Small intestine (tissue), 7 donors: Measurements from ENCODE around the gene FOXF1. TPM values are rescaled to one million over a fixed set of nuclear protein-coding genes. Genes with fewer than 3 reads are reported as not detected.

Experiments
- DNase-seq, 2 donors: peaks; one replicate each; pipeline versions ENCODE4 v3.0.0 to v3.0.0-alpha.2; 2013
- FAIRE-seq: peaks from 2 replicates; lab custom pipeline; 2012; peaks lifted over from hg19 to GRCh38; lab: Jason Lieb, UNC
- H3K27ac ChIP-seq, 3 donors: one replicate each; pipeline ENCODE4 v1.5.1; 2013; ENCODE audit warnings: low read length in 2 of 3, mild to moderate bottlenecking in 2 of 3, control low read depth in 1 of 3, inconsistent platforms in 1 of 3, low read depth in 1 of 3, moderate library complexity in 1 of 3
- H3K27me3 ChIP-seq, 3 donors: one replicate each; pipeline ENCODE4 v1.6.1; 2013; ENCODE audit warnings: low read length in 3 of 3, inconsistent platforms in 1 of 3; ENCODE audit not compliant: control insufficient read depth in 3 of 3, insufficient read depth in 3 of 3
- H3K36me3 ChIP-seq, 3 donors: one replicate each; pipeline ENCODE4 v1.6.1; 2013; ENCODE audit warnings: low read length in 3 of 3, inconsistent platforms in 1 of 3, low read depth in 1 of 3, mild to moderate bottlenecking in 1 of 3, moderate library complexity in 1 of 3; ENCODE audit not compliant: control insufficient read depth in 3 of 3, insufficient read depth in 2 of 3
- H3K4me1 ChIP-seq, 3 donors: one replicate each; pipeline ENCODE4 v1.6.1; 2013; ENCODE audit warnings: low read length in 2 of 3, inconsistent platforms in 1 of 3, low read depth in 1 of 3, mild to moderate bottlenecking in 1 of 3, moderate library complexity in 1 of 3; ENCODE audit not compliant: control insufficient read depth in 3 of 3, insufficient read depth in 2 of 3
- H3K4me3 ChIP-seq, 3 donors: one replicate each; pipeline ENCODE4 v1.5.1; 2013; ENCODE audit warnings: low read length in 3 of 3, control low read depth in 1 of 3, inconsistent platforms in 1 of 3, low read depth in 1 of 3, mild to moderate bottlenecking in 1 of 3, moderate library complexity in 1 of 3
- H3K9me3 ChIP-seq, 2 donors: one replicate each; pipeline ENCODE4 v1.6.1; 2013; ENCODE audit warnings: low read depth in 1 of 2, low read length in 1 of 2; ENCODE audit not compliant: control insufficient read depth in 2 of 2, insufficient read depth in 1 of 2
- WGBS, 3 donors: extraction: QIAGEN DNeasy Blood & Tissue Kit; methylation state at CpG; one replicate each; pipeline ENCODE4 v1.1.7; 2013; 5-methylcytosine and 5-hydroxymethylcytosine counted together
- polyA plus RNA-seq, 4 donors: library from polyadenylated mRNA; stranded (reverse) in 3 of 4; unstranded in 1 of 4; fragments of 200-250 nt in 3 of 4; fragments of 120-200 nt in 1 of 4; gene quantifications; one replicate each; pipeline versions ENCODE4 v1.2.1 to v1.2.3, GENCODE V29; 2013
- donor health status: healthy with polysubstance abuse.
- donor health status: control.
- donor health status: control.
- donor health status: Bipolar disorder and iron deficiency.
- donor health status: healthy.

FOXF1 gene
- polyA plus RNA-seq, 4 donors: 4.6 to 17.4 (median 7.2) TPM; not detected in 1

- FAIRE-seq (no peak), DNase-seq (peak in 1 of 2 donors; percentile 10)
- Histone ChIP-seq H3K9me3 (no peaks in the 10 kb centered on the region), H3K27me3 (peaks cover 12 to 55% (median 16%) of the 10 kb centered on the region in 3 donors), H3K27ac (peak overlapping the region in 2 of 3 donors; percentile 33 to 53), H3K36me3 (peaks cover 0 to 31% (median 0%) of the 10 kb centered on the region in 3 donors), H3K4me3 (no peak overlapping the region), H3K4me1 (peaks cover 0 to 8% (median 0%) of the 10 kb centered on the region in 3 donors)
- WGBS, 3 donors: 81 to 82% (median 82%) methylated on average over 16 of the region's 16 CpGs
Observed at GRCh38 chr16:86519007-86519648, 8.8 kb downstream of the FOXF1 start.

DNA sequence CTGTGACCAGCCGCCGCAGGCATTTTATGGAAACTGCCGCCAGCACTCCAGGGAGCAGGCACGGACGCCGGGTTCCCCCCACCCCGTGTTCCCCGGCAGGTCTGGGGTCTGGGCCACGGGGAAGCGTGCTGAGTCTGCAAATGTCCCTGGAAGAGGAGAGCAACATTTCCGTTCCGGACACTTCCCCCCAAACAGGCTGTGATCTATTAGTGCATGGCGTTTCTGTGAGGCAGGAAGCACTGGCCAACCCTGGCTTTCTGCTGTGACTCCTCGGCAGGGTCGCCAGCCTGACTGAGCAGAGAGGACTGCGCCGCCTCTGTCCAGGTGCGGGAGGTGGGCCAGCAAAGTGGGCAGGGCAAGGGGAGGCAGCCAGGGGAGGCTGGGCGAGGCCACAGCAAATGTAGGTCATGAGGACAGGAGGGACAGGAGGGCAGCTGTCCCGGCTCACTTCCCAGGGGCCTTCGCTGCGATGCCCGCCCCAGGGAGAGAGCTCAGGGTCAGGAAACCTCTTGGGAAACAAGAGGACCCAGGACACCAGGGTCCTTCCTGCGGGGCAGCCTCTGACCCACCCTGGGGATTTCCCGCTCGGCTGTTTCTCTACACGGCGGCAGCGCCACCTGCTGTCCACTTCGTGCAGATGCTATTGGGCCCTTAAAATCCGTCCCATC, 9.5 kb downstream of the FOXF1 start:
- DNase-seq: peak; percentile 39 to 71
- Histone ChIP-seq H3K9me3 (no peaks in the 10 kb centered on the region), H3K36me3 (peaks cover 0 to 31% (median 0%) of the 10 kb centered on the region in 3 donors), H3K4me1 (peaks cover 0 to 8% (median 0%) of the 10 kb centered on the region in 3 donors), H3K4me3 (peak overlapping the region in 1 of 3 donors; percentile 10), H3K27ac (peak overlapping the region in 2 of 3 donors; percentile 33 to 53), H3K27me3 (peaks cover 12 to 55% (median 16%) of the 10 kb centered on the region in 3 donors)
- no peak for FAIRE-seq
- 15 to 27% (median 25%) methylated on average over 31 of the region's 31 CpGs for WGBS, 3 donors

DNA sequence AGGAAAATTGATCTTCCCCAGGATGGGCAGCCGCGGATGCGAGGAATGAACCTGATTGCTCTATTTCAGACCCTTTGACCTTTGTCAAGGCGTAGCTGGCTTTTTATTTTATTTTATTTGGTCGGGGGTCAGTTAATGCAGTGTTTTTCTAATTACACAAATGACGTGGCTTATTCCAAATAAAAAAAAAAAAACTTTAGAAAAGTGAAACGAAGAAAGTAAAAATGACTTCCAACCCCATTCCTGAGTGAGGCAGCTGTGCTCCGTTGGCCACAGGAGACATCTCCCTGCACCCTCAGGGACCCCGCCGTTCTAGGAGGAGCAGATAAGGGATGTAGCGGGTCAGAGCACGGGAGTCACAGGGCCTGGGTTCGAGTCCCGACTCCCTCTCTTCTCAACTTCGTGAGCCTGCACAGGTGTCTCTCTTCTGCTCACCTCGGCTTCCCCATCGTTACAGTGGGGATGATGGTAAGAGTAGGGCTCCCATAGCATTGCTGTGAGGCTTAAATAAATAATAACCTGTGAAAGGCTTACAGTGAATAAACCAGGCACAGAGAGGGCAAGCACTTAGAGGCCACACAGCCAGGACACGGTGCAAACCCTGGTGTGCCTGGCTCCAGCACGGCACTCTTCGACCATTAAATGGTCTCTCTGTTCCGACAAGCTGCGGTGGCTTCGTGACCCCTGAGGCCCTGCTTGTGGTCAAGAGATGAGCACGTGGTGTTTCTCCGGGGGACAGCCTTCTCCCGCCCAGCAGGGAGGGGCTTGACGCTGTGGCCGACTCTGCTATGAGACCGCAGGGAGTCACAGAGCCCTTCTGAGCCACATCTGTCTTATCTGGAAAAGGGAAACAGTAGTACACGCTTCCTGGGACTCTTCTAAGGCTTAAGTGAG, 10.2 kb downstream of the FOXF1 start:
- Histone ChIP-seq H3K27ac (no peak overlapping the region), H3K9me3 (no peaks in the 10 kb centered on the region), H3K36me3 (peaks cover 0 to 23% (median 0%) of the 10 kb centered on the region in 3 donors), H3K4me1 (peaks cover 0 to 8% (median 0%) of the 10 kb centered on the region in 3 donors), H3K27me3 (peaks cover 7 to 47% (median 16%) of the 10 kb centered on the region in 3 donors), H3K4me3 (no peak overlapping the region)
- 43 to 53% (median 47%) methylated on average over 30 of the region's 30 CpGs for WGBS, 3 donors
- DNase-seq (peak in 1 of 2 donors; percentile 13), FAIRE-seq (no peak)

DNA sequence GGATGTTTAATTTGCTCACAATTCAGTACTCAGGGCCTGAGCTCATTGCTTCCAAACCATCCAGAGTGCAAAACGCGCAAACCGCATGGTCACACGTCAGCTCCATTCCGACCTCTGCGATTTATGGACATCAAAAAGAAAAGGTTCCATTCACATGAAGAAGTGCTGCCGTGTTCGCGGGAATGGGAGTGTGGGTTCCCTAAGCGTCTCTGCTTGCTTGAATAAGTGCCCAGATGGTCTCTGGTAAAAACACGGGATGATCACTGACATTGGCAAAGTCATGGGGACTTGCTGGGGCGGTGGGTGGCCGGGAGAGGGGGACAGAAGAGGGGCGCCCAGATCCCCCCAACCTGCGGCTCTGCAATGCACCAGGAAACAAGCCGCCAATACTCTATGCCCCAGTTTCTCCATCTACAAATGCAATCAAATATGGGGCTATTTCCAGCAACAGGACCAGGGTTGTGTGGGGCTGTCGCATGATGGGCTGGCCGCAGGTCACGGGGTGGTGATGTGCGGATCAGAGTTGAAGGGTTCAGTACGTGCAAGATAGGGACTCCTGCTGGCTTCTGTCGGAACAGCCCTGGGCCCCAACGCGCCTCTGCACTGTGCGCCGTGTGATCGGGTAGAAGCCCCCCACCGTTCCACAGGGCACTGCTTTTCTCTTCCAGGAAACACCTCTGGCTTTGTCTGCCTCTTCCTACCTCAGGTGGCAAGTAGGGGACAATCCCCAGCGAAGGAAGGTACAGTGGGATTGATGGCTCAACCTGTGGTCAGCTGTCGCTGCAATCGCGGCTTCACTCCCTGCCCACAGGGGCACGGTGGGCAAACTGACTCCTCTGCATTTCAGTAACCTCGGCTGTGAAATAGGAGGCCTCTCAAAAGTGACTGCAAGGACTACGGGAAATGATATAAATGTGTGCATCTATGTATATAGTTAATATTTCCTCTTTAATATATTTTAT, 11.2 kb downstream of the FOXF1 start:
- H3K9me3 ChIP-seq: no peaks in the 10 kb centered on the region
- WGBS, 3 donors: 76 to 86% (median 80%) methylated on average over 35 of the region's 35 CpGs
- H3K4me3 ChIP-seq: no peak overlapping the region

GRCh38 chr16:86522634-86523033, 12.3 kb downstream of the FOXF1 start:
- Histone ChIP-seq H3K27me3 (peaks cover 0 to 26% (median 4%) of the 10 kb centered on the region in 3 donors), H3K4me3 (no peak overlapping the region), H3K36me3 (peaks cover 0 to 7% (median 0%) of the 10 kb centered on the region in 3 donors), H3K4me1 (peaks cover 0 to 4% (median 0%) of the 10 kb centered on the region in 3 donors), H3K9me3 (no peaks in the 10 kb centered on the region), H3K27ac (no peak overlapping the region)
- WGBS, 3 donors: 83 to 88% (median 85%) methylated on average over 16 of the region's 16 CpGs
- DNase-seq: no peak
- FAIRE-seq: no peak

More for the DNA sequence above, 11.2 kb downstream of the FOXF1 start:
- H3K36me3 ChIP-seq: peaks cover 0 to 16% (median 0%) of the 10 kb centered on the region in 3 donors
- DNase-seq (no peak), FAIRE-seq (no peak)
- no peak overlapping the region for H3K27ac ChIP-seq
- H3K27me3 ChIP-seq: peaks cover 0 to 37% (median 11%) of the 10 kb centered on the region in 3 donors
- peaks cover 0 to 8% (median 0%) of the 10 kb centered on the region in 3 donors for H3K4me1 ChIP-seq

DNA sequence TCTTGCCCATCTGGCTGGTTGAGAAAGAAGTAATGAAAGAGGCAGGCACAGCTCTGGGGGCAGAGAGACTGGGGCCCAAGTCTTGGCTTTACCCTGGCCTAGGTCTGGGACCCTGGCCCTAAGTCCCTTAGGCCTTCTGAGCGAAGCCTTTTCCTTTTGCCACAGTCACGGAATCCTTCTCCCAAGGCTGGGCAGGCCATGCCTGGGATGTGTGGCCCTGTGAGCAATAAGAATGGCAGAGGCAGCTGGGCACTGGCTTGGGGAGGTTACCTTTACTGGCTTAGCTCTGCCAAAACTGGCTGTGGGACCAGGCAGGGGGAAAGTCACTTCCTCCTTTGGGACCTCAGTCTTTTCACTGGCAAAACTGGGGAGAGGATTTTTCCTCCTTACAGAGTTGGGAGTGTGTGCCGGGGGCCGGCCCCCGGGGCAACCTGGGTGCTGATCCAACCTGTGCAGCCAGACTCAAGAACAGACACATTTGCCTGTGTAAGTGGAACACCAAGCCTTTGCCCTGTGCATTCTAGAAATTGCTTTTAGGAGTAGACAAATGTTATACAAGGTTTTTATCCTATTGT, 12.9 kb downstream of the FOXF1 start:
- no peak overlapping the region for H3K27ac ChIP-seq
- H3K36me3 ChIP-seq: peaks cover 0 to under 1% (median 0%) of the 10 kb centered on the region in 3 donors
- H3K9me3 ChIP-seq: no peaks in the 10 kb centered on the region
- no peak overlapping the region for H3K4me3 ChIP-seq
- FAIRE-seq (no peak), DNase-seq (no peak)
- H3K4me1 ChIP-seq: no peaks in the 10 kb centered on the region
- H3K27me3 ChIP-seq: peaks cover 0 to 20% (median 0%) of the 10 kb centered on the region in 3 donors
- 70 to 79% (median 71%) methylated on average over 5 of the region's 5 CpGs for WGBS, 3 donors

- Histone ChIP-seq H3K4me3 (no peak overlapping the region), H3K36me3 (no peaks in the 10 kb centered on the region), H3K27me3 (peaks cover 0 to 18% (median 0%) of the 10 kb centered on the region in 3 donors), H3K9me3 (no peaks in the 10 kb centered on the region), H3K27ac (no peak overlapping the region), H3K4me1 (no peaks in the 10 kb centered on the region)
- DNase-seq (no peak), FAIRE-seq (no peak)
- 45 to 66% (median 54%) methylated on average over 6 of the region's 6 CpGs for WGBS, 3 donors
Observed at GRCh38 chr16:86524029-86524428, 13.7 kb downstream of the FOXF1 start.
